Glutamatergic neuron (in vitro differentiated cells): ENCODE measurements around the gene ROR1. TPM values are rescaled to one million over a fixed set of nuclear protein-coding genes. Genes with fewer than 3 reads are reported as not detected.

Experiments used
- DNase-seq: peaks from one replicate; pipeline ENCODE4 v3.0.0; 2022
- H3K27ac Mint-ChIP-seq: one replicate; pipeline ENCODE4 v1.8.0; 2020; ENCODE audit warnings: mild to moderate bottlenecking, mixed read lengths, inconsistent platforms; ENCODE audit not compliant: unreplicated experiment
- H3K27me3 Mint-ChIP-seq: one replicate; pipeline ENCODE4 v1.8.0; 2020; ENCODE audit warnings: mild to moderate bottlenecking, moderate library complexity, mixed read lengths, inconsistent platforms; ENCODE audit not compliant: unreplicated experiment
- H3K36me3 Mint-ChIP-seq: one replicate; pipeline ENCODE4 v1.8.0; 2020; ENCODE audit warnings: mild to moderate bottlenecking, mixed read lengths, inconsistent platforms; ENCODE audit not compliant: unreplicated experiment
- H3K4me1 Mint-ChIP-seq: one replicate; pipeline ENCODE4 v1.8.0; 2020; ENCODE audit warnings: mild to moderate bottlenecking, low read depth, mixed read lengths, inconsistent platforms; ENCODE audit not compliant: unreplicated experiment
- H3K4me3 Mint-ChIP-seq: one replicate; pipeline ENCODE4 v1.8.0; 2020; ENCODE audit warnings: mild to moderate bottlenecking, mixed read lengths, inconsistent platforms; ENCODE audit not compliant: unreplicated experiment
- H3K9me3 Mint-ChIP-seq: one replicate; pipeline ENCODE4 v1.8.0; 2020; ENCODE audit warnings: mild to moderate bottlenecking, moderate library complexity, mixed read lengths, inconsistent platforms; ENCODE audit not compliant: unreplicated experiment
- CTCF ChIP-seq: fragments of 200-600 bp; sonication (generic); IDR thresholded peaks from one replicate; pipeline ENCODE4 v1.5.0; 2021; ENCODE audit not compliant: partially characterized antibody, unreplicated experiment
- total RNA-seq: library from RNA; stranded (reverse); fragmentation: NEBNext Ultra II Directional; extraction: Animal tissue kit (Norgen Biotek cat#: 25700); gene quantifications from one replicate; pipeline ENCODE4 v1.2.1, GENCODE V29; 2021; ENCODE audit not compliant: unreplicated experiment

ROR1 gene
- total RNA-seq, 1 donor from 2014 or later = 11.3 TPM

- no peaks in the 10 kb centered on the region for H3K9me3 Mint-ChIP-seq
- TF ChIP-seq CTCF = no peak
- peaks cover 4% of the 10 kb centered on the region for H3K4me1 Mint-ChIP-seq
- DNase-seq = no peak
- H3K27ac Mint-ChIP-seq = no peak overlapping the region
- H3K27me3 Mint-ChIP-seq = no peaks in the 10 kb centered on the region
- H3K4me3 Mint-ChIP-seq = no peak overlapping the region
- H3K36me3 Mint-ChIP-seq = no peaks in the 10 kb centered on the region
These were observed 455.5 kb downstream of the ROR1 start for GRCh38 chr1:64229307-64229706.

Other genes with a start within 250 kb of the ROR1 start
- gene PGM1, start 180.6 kb upstream of the ROR1 start, total RNA-seq = 3.6 TPM